HCT116 (cell line): Measurements from ENCODE around the gene CTNNAL1. TPM values are rescaled to one million over a fixed set of nuclear protein-coding genes. Genes with fewer than 3 reads are reported as not detected.

ENCODE experiments used
- ATAC-seq: fragments of 200-7000 bp; cut with Tn5 transposase; 2 replicates; pipeline ENCODE4 v1.9.1; 2020; ENCODE audit warnings: mild to moderate bottlenecking, moderate library complexity
- BruUV-seq: library from RNA; stranded (reverse); fragments of 400-500 nt; replicated peaks from 2 replicates; lab custom pipeline; 2021; lab: Mats Ljungman, UMichigan
- CTCF ChIA-PET: fragments of 300-600 bp; sonication (Branson Sonifier 250); formaldehyde crosslinking; loops from one replicate; lab custom pipeline; 2021; ENCODE audit warnings: antibody characterized with exemption; lab: Charles Lee
- POLR2A ChIA-PET: fragments of 300-600, 350-600 bp; sonication (Branson Sonifier 250); formaldehyde crosslinking; loops from one replicate; lab custom pipeline; 2021; ENCODE audit warnings: antibody characterized with exemption; lab: Charles Lee
- RAD21 ChIA-PET, 2 experiments: fragments of 300-600 bp; sonication (Branson Sonifier 250); formaldehyde crosslinking; loops; one replicate each; lab custom pipeline; 2023; ENCODE audit warnings: low total read pairs in 2 of 2; ENCODE audit not compliant: uncharacterized antibody in 2 of 2, unreplicated experiment in 2 of 2, low non-redundant PET in 1 of 2; lab: Charles Lee
- DNase-seq: peaks from one replicate; pipeline ENCODE4 v3.0.0-alpha.2; 2010; ENCODE audit warnings: low read depth, low spot score
- H2AFZ ChIP-seq: fragments of 200-600 bp; shearing (Covaris generic), sonication (generic); 2 replicates; pipeline ENCODE4 v1.6.1; 2017; ENCODE audit warnings: low read depth, mixed run types, mixed read lengths, antibody characterized with exemption, low read length; ENCODE audit not compliant: poor library complexity, severe bottlenecking
- H3K27ac ChIP-seq: 2 replicates; pipeline ENCODE4 v1.5.1; 2012; ENCODE audit warnings: low read depth, low read length
- H3K27me3 ChIP-seq: fragments of 200-600 bp; sonication (generic); 2 replicates; pipeline ENCODE4 v1.6.1; 2016; ENCODE audit warnings: mixed run types, low read length, mixed read lengths; ENCODE audit not compliant: insufficient read depth
- H3K36me3 ChIP-seq, 2 experiments: fragments of 200-500 bp in 1 of 2; fragments of 200-600 bp in 1 of 2; sonication (Bioruptor generic) in 1 of 2; sonication (generic) in 1 of 2; 2 replicates each; pipeline versions ENCODE4 v1.5.1 to v1.6.1; 2014 to 2016; ENCODE audit warnings: low read length in 2 of 2, inconsistent platforms in 1 of 2, mixed read lengths in 1 of 2, mixed run types in 1 of 2; ENCODE audit not compliant: insufficient read depth in 2 of 2, control insufficient read depth in 1 of 2
- H3K4me1 ChIP-seq, 2 experiments: fragments of 200-600 bp in 1 of 2; sonication (generic) in 1 of 2; 2 replicates each; pipeline versions ENCODE4 v1.5.1 to v1.6.1; 2012 to 2017; ENCODE audit warnings: low read length in 2 of 2, inconsistent platforms in 1 of 2, mild to moderate bottlenecking in 1 of 2, mixed read lengths in 1 of 2, mixed run types in 1 of 2, moderate library complexity in 1 of 2; ENCODE audit not compliant: insufficient read depth in 2 of 2, control insufficient read depth in 1 of 2
- H3K4me2 ChIP-seq: fragments of 200-600 bp; sonication (generic); 2 replicates; pipeline ENCODE4 v1.6.1; 2017; ENCODE audit warnings: mixed run types, low read length, mixed read lengths
- H3K4me3 ChIP-seq, 2 experiments: fragments of 200-600 bp in 1 of 2; sonication (generic) in 1 of 2; replicated peaks in 1 of 2; 2 replicates each; pipeline ENCODE4 v1.5.1; 2011 to 2016; ENCODE audit warnings: low read length in 2 of 2, control low read depth in 1 of 2, low read depth in 1 of 2, mild to moderate bottlenecking in 1 of 2, mixed read lengths in 1 of 2, mixed run types in 1 of 2
- H3K79me2 ChIP-seq: fragments of 200-600 bp; sonication (generic); 2 replicates; pipeline ENCODE4 v1.6.1; 2017; ENCODE audit warnings: mild to moderate bottlenecking, mixed run types, low read length, moderate library complexity, mixed read lengths; ENCODE audit not compliant: insufficient read depth
- H3K9ac ChIP-seq: fragments of 200-600 bp; sonication (generic); 2 replicates; pipeline ENCODE4 v1.6.1; 2016; ENCODE audit warnings: low read length, mixed read lengths
- H3K9me2 ChIP-seq: fragments of 200-600 bp; sonication (generic), shearing (Covaris generic); 2 replicates; pipeline ENCODE4 v1.6.1; 2017; ENCODE audit warnings: mixed run types, mild to moderate bottlenecking, moderate library complexity; ENCODE audit not compliant: insufficient read depth
- H3K9me3 ChIP-seq, 2 experiments: fragments of 200-500 bp in 1 of 2; fragments of 200-600 bp in 1 of 2; sonication (Bioruptor generic) in 1 of 2; sonication (generic) in 1 of 2; 2 replicates each; pipeline ENCODE4 v1.6.1; 2014 to 2017; ENCODE audit warnings: low read length in 2 of 2, mixed read lengths in 2 of 2, inconsistent platforms in 1 of 2, low read depth in 1 of 2, mild to moderate bottlenecking in 1 of 2, mixed run types in 1 of 2, moderate library complexity in 1 of 2; ENCODE audit not compliant: control insufficient read depth in 1 of 2, insufficient read depth in 1 of 2
- H4K20me1 ChIP-seq: fragments of 200-600 bp; sonication (generic), shearing (Covaris generic); 2 replicates; pipeline ENCODE4 v1.6.1; 2017; ENCODE audit warnings: mixed run types, mild to moderate bottlenecking, moderate library complexity; ENCODE audit not compliant: insufficient read depth
- CBX3 ChIP-seq: IDR thresholded peaks from 2 replicates; pipeline ENCODE4 v1.6.1; 2012; ENCODE audit warnings: low read depth
- EZH2 ChIP-seq: fragments of 200-600 bp; sonication (generic); IDR thresholded peaks from 2 replicates; pipeline ENCODE4 v1.6.1; 2017; ENCODE audit warnings: antibody characterized with exemption, mixed run types
- EZH2phosphoT487 ChIP-seq: fragments of 200-600 bp; IDR thresholded peaks from 2 replicates; pipeline ENCODE4 v1.6.1; 2018; ENCODE audit warnings: antibody characterized with exemption, borderline replicate concordance
- JUND ChIP-seq: IDR thresholded peaks from 2 replicates; pipeline ENCODE4 v1.6.1; 2012
- POLR2A ChIP-seq: IDR thresholded peaks from 2 replicates; pipeline ENCODE4 v1.7.0; 2011; ENCODE audit warnings: borderline replicate concordance; ENCODE audit not compliant: insufficient read depth, insufficient read length; ENCODE audit errors: extremely low read depth
- RAD21 ChIP-seq: IDR thresholded peaks from 2 replicates; pipeline ENCODE4 v1.6.1; 2012; ENCODE audit warnings: low read depth, mild to moderate bottlenecking
- SIN3A ChIP-seq: IDR thresholded peaks from 2 replicates; pipeline ENCODE4 v1.6.1; 2012; ENCODE audit warnings: low read depth
- SP1 ChIP-seq: IDR thresholded peaks from 2 replicates; pipeline ENCODE4 v1.6.1; 2012; ENCODE audit warnings: low read depth
- SRF ChIP-seq: IDR thresholded peaks from 2 replicates; pipeline ENCODE4 v1.6.1; 2012; ENCODE audit warnings: low read depth
- TCF7L2 ChIP-seq: IDR thresholded peaks from 2 replicates; pipeline ENCODE4 v1.7.0; 2011; ENCODE audit warnings: borderline replicate concordance, inconsistent platforms; ENCODE audit not compliant: insufficient read depth, insufficient read length; ENCODE audit errors: extremely low read depth
- YY1 ChIP-seq: IDR thresholded peaks from 2 replicates; pipeline ENCODE4 v1.6.1; 2011; ENCODE audit warnings: low read length, low read depth, moderate library complexity, mild to moderate bottlenecking; ENCODE audit not compliant: insufficient replicate concordance; ENCODE audit errors: extremely low read depth
- ZNF274 ChIP-seq: fragments of 200-500 bp; sonication (Bioruptor generic); IDR thresholded peaks from 2 replicates; pipeline ENCODE4 v1.6.1; 2014; ENCODE audit warnings: mild to moderate bottlenecking, low read depth, low read length, inconsistent platforms
- intact Hi-C: fragments of 100-400 bp; cut with micrococcal nuclease; formaldehyde crosslinking; loops from 2 replicates; pipeline ENCODE4 v1.10.0; 2022
- total RNA-seq: library from RNA; stranded (reverse); gene quantifications from one replicate; pipeline ENCODE4 v1.2.1, GENCODE V29; 2021; ENCODE audit not compliant: unreplicated experiment
- TF ChIP-seq, protein P1 (sequence below): IDR thresholded peaks from 2 replicates; pipeline ENCODE4 v1.6.1; 2012
- TF ChIP-seq, protein P2 (sequence below): IDR thresholded peaks from 2 replicates; pipeline ENCODE4 v1.6.1; 2012
- TF ChIP-seq, protein P3 (sequence below): IDR thresholded peaks from 2 replicates; pipeline ENCODE4 v1.6.1; 2011; ENCODE audit warnings: mild to moderate bottlenecking, low read length, moderate library complexity; ENCODE audit not compliant: insufficient replicate concordance; ENCODE audit errors: extremely low read depth

Gene CTNNAL1
- total RNA-seq, 1 experiment from 2014 or later: 87.2 TPM

DNA sequence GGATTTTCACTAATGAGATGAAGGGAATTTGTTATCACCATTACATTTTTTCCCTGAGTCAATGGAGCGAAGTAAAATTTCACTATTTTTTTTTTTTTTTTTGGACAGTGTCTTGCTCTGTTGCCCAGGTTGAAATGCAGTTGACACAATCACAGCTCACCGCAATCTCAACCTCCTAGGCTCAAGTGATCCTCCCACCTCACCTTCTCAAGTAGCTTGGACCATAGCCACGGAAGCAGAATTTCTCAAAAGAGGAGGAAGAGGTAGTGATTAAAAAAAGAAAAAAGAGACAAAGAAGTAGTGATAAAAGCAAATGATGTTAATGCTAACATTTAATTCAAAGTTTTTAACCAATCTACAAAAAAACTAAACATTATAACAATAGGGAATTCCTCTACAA lies 109.1 kb downstream of the CTNNAL1 start:
- RAD21 ChIA-PET: no interaction called here
- Histone ChIP-seq H3K27me3 (no peaks in the 10 kb centered on the region), H4K20me1 (no peaks in the 10 kb centered on the region), H3K27ac (no peak overlapping the region), H2AFZ (no peak overlapping the region), H3K9me2 (no peaks in the 10 kb centered on the region), H3K36me3 (peaks cover 40 to 44% of the 10 kb centered on the region in 2 experiments; a peak in 3 of 4 replicates), H3K4me2 (no peak overlapping the region), H3K9me3 (no peaks in the 10 kb centered on the region), H3K4me3 (no peak overlapping the region), H3K9ac (no peak overlapping the region), H3K4me1 (no peaks in the 10 kb centered on the region), H3K79me2 (no peaks in the 10 kb centered on the region)
- intact Hi-C loops: no loop called here
- TF ChIP-seq TCF7L2 (no peak), EZH2 (no peak), SP1 (no peak), ZNF274 (no peak), JUND (no peak), CBX3 (no peak), RAD21 (no peak), EZH2phosphoT487 (no peak), POLR2A (no peak), YY1 (no peak), SIN3A (no peak), SRF (no peak)
- TF ChIP-seq, protein P1, sequence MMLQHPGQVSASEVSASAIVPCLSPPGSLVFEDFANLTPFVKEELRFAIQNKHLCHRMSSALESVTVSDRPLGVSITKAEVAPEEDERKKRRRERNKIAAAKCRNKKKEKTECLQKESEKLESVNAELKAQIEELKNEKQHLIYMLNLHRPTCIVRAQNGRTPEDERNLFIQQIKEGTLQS: no peak
- TF ChIP-seq, protein P2, sequence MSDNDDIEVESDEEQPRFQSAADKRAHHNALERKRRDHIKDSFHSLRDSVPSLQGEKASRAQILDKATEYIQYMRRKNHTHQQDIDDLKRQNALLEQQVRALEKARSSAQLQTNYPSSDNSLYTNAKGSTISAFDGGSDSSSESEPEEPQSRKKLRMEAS: no peak
- TF ChIP-seq, protein P3, sequence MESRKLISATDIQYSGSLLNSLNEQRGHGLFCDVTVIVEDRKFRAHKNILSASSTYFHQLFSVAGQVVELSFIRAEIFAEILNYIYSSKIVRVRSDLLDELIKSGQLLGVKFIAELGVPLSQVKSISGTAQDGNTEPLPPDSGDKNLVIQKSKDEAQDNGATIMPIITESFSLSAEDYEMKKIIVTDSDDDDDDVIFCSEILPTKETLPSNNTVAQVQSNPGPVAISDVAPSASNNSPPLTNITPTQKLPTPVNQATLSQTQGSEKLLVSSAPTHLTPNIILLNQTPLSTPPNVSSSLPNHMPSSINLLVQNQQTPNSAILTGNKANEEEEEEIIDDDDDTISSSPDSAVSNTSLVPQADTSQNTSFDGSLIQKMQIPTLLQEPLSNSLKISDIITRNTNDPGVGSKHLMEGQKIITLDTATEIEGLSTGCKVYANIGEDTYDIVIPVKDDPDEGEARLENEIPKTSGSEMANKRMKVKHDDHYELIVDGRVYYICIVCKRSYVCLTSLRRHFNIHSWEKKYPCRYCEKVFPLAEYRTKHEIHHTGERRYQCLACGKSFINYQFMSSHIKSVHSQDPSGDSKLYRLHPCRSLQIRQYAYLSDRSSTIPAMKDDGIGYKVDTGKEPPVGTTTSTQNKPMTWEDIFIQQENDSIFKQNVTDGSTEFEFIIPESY: no peak
- CTCF ChIA-PET: no interaction called here
- BruUV-seq: no TSS peak
- ATAC-seq (no peak), DNase-seq (no peak)
- POLR2A ChIA-PET: no interaction called here
